ENCODE measurements around the gene FHL3. TPM values are rescaled to one million over a fixed set of nuclear protein-coding genes. Genes with fewer than 3 reads are reported as not detected.

FHL3 gene
- total and polyA plus RNA-seq, 10 donors, result 8.6 to 39.9 (median 16.3) TPM

DNA sequence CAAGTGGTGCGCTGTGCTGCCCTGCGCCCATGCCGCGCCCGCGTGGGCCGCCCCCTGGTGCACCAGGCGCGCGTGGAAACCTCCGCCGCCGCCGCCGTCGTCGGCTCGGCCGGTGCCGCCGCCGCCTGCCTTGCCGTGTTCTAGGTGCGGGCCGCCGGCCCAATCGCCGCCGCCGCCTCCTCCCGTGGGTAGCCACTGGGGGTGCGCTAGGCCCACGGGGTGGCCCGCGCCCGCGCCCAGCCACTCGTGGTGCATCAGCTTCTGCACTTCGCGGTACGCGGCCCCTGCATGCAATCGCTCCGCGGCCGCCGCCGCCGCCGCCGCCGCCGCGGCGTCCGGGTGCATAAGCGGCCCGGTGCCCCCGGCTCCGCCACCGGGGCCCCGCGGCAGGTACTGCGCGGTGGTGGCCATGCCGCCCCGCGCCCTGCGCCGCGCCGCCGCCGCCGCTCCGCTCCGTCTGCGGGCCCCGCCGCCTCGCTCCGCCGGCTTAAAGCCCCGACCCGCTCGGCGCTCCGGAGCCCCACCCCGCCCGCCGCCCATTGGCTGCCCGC is 41.1 kb upstream of the FHL3 start, which contains the start of gene POU3F1:
TSS of gene POU3F1 (minus strand) at position 461 of the 551 bp plus-strand sequence. CDS start at position 411, 50 bp downstream.
- H3K27me3 ChIP-seq (replicated peaks in 1 of 7), result peaks cover 11 to 78% (median 66%) of the 10 kb centered on the region in 7 donors
- DNase-seq, result peak; percentile 82
- H3K9me3 ChIP-seq, result no peaks in the 10 kb centered on the region
- intact Hi-C loops (cut with DNase I; ENCODE audit: low total_unique reads), result no loop called here
- 0 to 1% (median 1%) methylated on average over 29 to 92 of the region's 92 CpGs; no CpG with 5 or more reads in 1 of the 5 donors for WGBS, 5 donors
- no peaks in the 10 kb centered on the region for H3K36me3 ChIP-seq
- H3K4me3 ChIP-seq, result peak within 1 kb of the TSS; percentile 66 to 81 (median 71)
- TF ChIP-seq POLR2A (IDR thresholded peaks at IDR 0.05) (no peak), CTCF (IDR thresholded peaks at IDR 0.05 in 8 of 11, conservative IDR thresholded peaks at IDR 0.05 in 3 of 11) (no peak), POLR2AphosphoS5 (IDR thresholded peaks at IDR 0.05) (no peak)
- peak within 1 kb of the TSS in 1 of 8 donors; percentile 30 for H3K27ac ChIP-seq
- H3K4me1 ChIP-seq, result peaks cover 16 to 42% (median 30%) of the 10 kb centered on the region in 6 donors

DNA sequence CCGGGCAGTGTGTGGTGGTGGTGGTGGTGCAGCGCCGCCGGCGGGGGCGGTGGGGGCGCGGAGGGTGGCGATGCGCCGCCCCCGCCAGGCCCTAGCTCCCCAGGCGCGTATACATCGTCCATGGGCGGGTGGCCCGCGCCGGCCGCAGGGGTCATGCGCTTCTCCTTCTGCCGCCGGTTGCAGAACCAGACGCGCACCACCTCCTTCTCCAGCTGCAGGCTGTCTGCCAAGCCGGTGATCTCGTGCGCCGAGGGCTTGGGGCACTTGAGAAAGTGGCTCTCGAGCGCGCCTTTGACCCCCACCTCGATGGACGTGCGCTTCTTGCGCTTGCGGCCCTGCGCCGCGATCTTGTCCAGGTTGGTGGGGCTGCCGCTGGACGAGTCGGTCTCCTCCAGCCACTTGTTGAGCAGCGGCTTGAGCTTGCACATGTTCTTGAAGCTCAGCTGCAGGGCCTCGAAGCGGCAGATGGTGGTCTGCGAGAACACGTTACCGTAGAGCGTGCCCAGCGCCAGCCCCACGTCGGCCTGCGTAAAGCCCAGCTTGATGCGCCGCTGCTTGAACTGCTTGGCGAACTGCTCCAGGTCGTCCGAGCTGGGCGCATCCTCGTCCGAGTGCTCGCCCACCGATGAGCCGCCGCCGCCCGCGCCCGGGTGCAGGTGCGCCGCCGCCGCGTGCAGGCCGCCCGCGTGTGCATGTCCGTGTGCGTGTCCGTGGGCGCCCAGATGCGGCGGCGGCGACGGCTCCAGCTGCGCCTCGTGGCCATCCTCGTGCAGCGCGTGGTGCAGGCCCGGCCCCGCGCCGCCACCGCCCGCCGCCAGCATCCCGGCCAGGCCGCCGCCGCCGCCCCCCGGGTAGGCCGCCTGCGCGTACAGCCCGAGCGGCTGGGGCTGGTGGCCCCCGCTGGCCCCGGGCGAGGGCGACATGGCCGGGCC is 40.4 kb upstream of the FHL3 start:
- TF ChIP-seq CTCF (IDR thresholded peaks at IDR 0.05 in 8 of 11, conservative IDR thresholded peaks at IDR 0.05 in 3 of 11), result no peak
- no peak for TF ChIP-seq POLR2AphosphoS5 (IDR thresholded peaks at IDR 0.05)
- TF ChIP-seq POLR2A (IDR thresholded peaks at IDR 0.05), result no peak
- Histone ChIP-seq H3K4me1 (peaks cover 16 to 42% (median 30%) of the 10 kb centered on the region in 6 donors), H3K4me3 (peak overlapping the region in 7 of 8 donors; percentile 10 to 81 (median 69)), H3K9me3 (no peaks in the 10 kb centered on the region), H3K36me3 (no peaks in the 10 kb centered on the region), H3K27ac (no peak overlapping the region), H3K27me3 (replicated peaks in 1 of 7) (peaks cover 11 to 86% (median 74%) of the 10 kb centered on the region in 7 donors)
- intact Hi-C loops (cut with DNase I; ENCODE audit: low total_unique reads), result no loop called here
- 0 to 5% (median 4%) methylated on average over 2 to 115 of the region's 115 CpGs for WGBS, 5 donors
- DNase-seq, result no peak

GRCh38 chr1:38044221-38045215 is 39.2 kb upstream of the FHL3 start:
- H3K9me3 ChIP-seq, result no peaks in the 10 kb centered on the region
- no peak overlapping the region for H3K27ac ChIP-seq
- H3K4me1 ChIP-seq, result peaks cover 16 to 42% (median 30%) of the 10 kb centered on the region in 6 donors
- TF ChIP-seq POLR2AphosphoS5 (IDR thresholded peaks at IDR 0.05) (peak in 1 of 3 donors; percentile 62), POLR2A (IDR thresholded peaks at IDR 0.05) (no peak), CTCF (IDR thresholded peaks at IDR 0.05 in 8 of 11, conservative IDR thresholded peaks at IDR 0.05 in 3 of 11) (no peak)
- WGBS, 5 donors, result 5 to 7% (median 5%) methylated on average over 45 to 70 of the region's 70 CpGs
- H3K27me3 ChIP-seq (replicated peaks in 1 of 7), result peaks cover 11 to 97% (median 77%) of the 10 kb centered on the region in 7 donors
- intact Hi-C loops (cut with DNase I; ENCODE audit: low total_unique reads), result no loop called here
- peak overlapping the region in 6 of 8 donors; percentile 15 to 81 (median 24) for H3K4me3 ChIP-seq
- no peak for DNase-seq
- no peaks in the 10 kb centered on the region for H3K36me3 ChIP-seq

Measured in spleen (tissue), 11 donors.